RPMI7951 (cell line): Measurements from ENCODE around the gene NTNG1. TPM values are rescaled to one million over a fixed set of nuclear protein-coding genes. Genes with fewer than 3 reads are reported as not detected.
"Not testable (repeated sequence)": the region's sequence is repeated elsewhere in the genome, so short reads cannot be mapped to it uniquely, and the experiment has no call there.

Source experiments
- DNase-seq: peaks from one replicate; pipeline ENCODE4 v3.0.0-alpha.2; 2012; ENCODE audit warnings: low read depth
- total RNA-seq: library from RNA; depleted of rRNA; stranded (reverse); fragments of >200 nt; shearing (Covaris generic); gene quantifications from 2 replicates; pipeline ENCODE4 v1.2.3, GENCODE V29; 2014

NTNG1 gene
- total RNA-seq, 1 experiment from 2014 or later = not detected

- DNase-seq = no peak
Measured at GRCh38 chr1:107196973-107197562, 56.2 kb downstream of the NTNG1 start.

- no peak for DNase-seq
Measured at GRCh38 chr1:107198561-107198960, 57.7 kb downstream of the NTNG1 start.

- DNase-seq = no peak
Measured at GRCh38 chr1:107200631-107201030, 59.8 kb downstream of the NTNG1 start.

- no peak for DNase-seq
Measured at GRCh38 chr1:107202007-107202406, 61.2 kb downstream of the NTNG1 start.

- no peak for DNase-seq
Measured at GRCh38 chr1:107213225-107213624, 72.4 kb downstream of the NTNG1 start.

GRCh38 chr1:107220036-107220435 lies 79.2 kb downstream of the NTNG1 start:
- DNase-seq = peak; percentile 0

- no peak for DNase-seq
Measured at GRCh38 chr1:107225706-107226105, 84.9 kb downstream of the NTNG1 start.

GRCh38 chr1:107228704-107229371 lies 88.0 kb downstream of the NTNG1 start:
- DNase-seq = no peak

GRCh38 chr1:107229711-107230110 lies 88.9 kb downstream of the NTNG1 start:
- DNase-seq = no peak

- no peak for DNase-seq
Measured at GRCh38 chr1:107230121-107230520, 89.3 kb downstream of the NTNG1 start.

- no peak for DNase-seq
Measured at GRCh38 chr1:107231291-107231690, 90.5 kb downstream of the NTNG1 start.

- DNase-seq = no peak
Measured at GRCh38 chr1:107232426-107232825, 91.6 kb downstream of the NTNG1 start.

GRCh38 chr1:107236760-107237159 lies 95.9 kb downstream of the NTNG1 start:
- DNase-seq = not testable (repeated sequence)

GRCh38 chr1:107243461-107243860 lies 102.6 kb downstream of the NTNG1 start:
- no peak for DNase-seq

GRCh38 chr1:107244709-107245500 lies 104.1 kb downstream of the NTNG1 start:
- no peak for DNase-seq

GRCh38 chr1:107246775-107247345 lies 106.0 kb downstream of the NTNG1 start:
- no peak for DNase-seq

GRCh38 chr1:107247679-107248078 lies 106.8 kb downstream of the NTNG1 start:
- no peak for DNase-seq

GRCh38 chr1:107250169-107250568 lies 109.3 kb downstream of the NTNG1 start:
- no peak for DNase-seq

- no peak for DNase-seq
Measured at GRCh38 chr1:107251083-107251482, 110.2 kb downstream of the NTNG1 start.

GRCh38 chr1:107251839-107252238 lies 111.0 kb downstream of the NTNG1 start:
- no peak for DNase-seq

- DNase-seq = no peak
Measured at GRCh38 chr1:107252271-107252670, 111.4 kb downstream of the NTNG1 start.

GRCh38 chr1:107254306-107254705 lies 113.5 kb downstream of the NTNG1 start:
- DNase-seq = no peak

- no peak for DNase-seq
Measured at GRCh38 chr1:107255469-107255868, 114.6 kb downstream of the NTNG1 start.
